Liver (tissue), 9 donors: ENCODE data around the gene TNFAIP1. TPM values are rescaled to one million over a fixed set of nuclear protein-coding genes. Genes with fewer than 3 reads are reported as not detected.

ENCODE experiments used
- DNase-seq: peaks from one replicate; pipeline ENCODE4 v3.0.0-alpha.2; 2017; ENCODE audit warnings: low spot score
- H3K27ac ChIP-seq, 2 donors: one replicate each; pipeline ENCODE4 v1.7.0; 2013; ENCODE audit warnings: inconsistent platforms in 2 of 2, low read length in 2 of 2, control low read depth in 1 of 2, low read depth in 1 of 2, mild to moderate bottlenecking in 1 of 2
- H3K27me3 ChIP-seq, 4 donors: one replicate each; pipeline versions ENCODE4 v1.6.1 to v1.7.0; 2013; ENCODE audit warnings: low read length in 3 of 4, inconsistent platforms in 1 of 4, mild to moderate bottlenecking in 1 of 4, moderate library complexity in 1 of 4; ENCODE audit not compliant: control insufficient read depth in 4 of 4, insufficient read depth in 4 of 4
- H3K36me3 ChIP-seq, 4 donors: one replicate each; pipeline versions ENCODE4 v1.6.1 to v1.7.0; 2013; ENCODE audit warnings: low read length in 3 of 4, mild to moderate bottlenecking in 3 of 4, low read depth in 1 of 4, moderate library complexity in 1 of 4; ENCODE audit not compliant: control insufficient read depth in 4 of 4, insufficient read depth in 3 of 4
- H3K4me1 ChIP-seq, 4 donors: one replicate each; pipeline versions ENCODE4 v1.6.1 to v1.7.0; 2013; ENCODE audit warnings: low read length in 3 of 4, mild to moderate bottlenecking in 3 of 4, moderate library complexity in 1 of 4; ENCODE audit not compliant: control insufficient read depth in 4 of 4, insufficient read depth in 4 of 4
- H3K4me3 ChIP-seq, 3 donors: one replicate each; pipeline versions ENCODE4 v1.6.1 to v1.7.0; 2013; ENCODE audit warnings: low read length in 3 of 3, control low read depth in 1 of 3, low read depth in 1 of 3, mild to moderate bottlenecking in 1 of 3
- H3K9ac ChIP-seq, 2 donors: one replicate each; pipeline ENCODE4 v1.7.0; 2013; ENCODE audit warnings: low read length in 2 of 2, mild to moderate bottlenecking in 2 of 2, moderate library complexity in 2 of 2, control low read depth in 1 of 2, low read depth in 1 of 2
- H3K9me3 ChIP-seq, 4 donors: one replicate each; pipeline versions ENCODE4 v1.6.1 to v1.7.0; 2013; ENCODE audit warnings: low read length in 3 of 4; ENCODE audit not compliant: control insufficient read depth in 4 of 4
- EGR1 ChIP-seq, 2 donors: IDR thresholded peaks; 2 replicates each; pipeline ENCODE4 v1.6.1; 2016 to 2018; ENCODE audit warnings: antibody characterized with exemption in 2 of 2, low read depth in 2 of 2
- FOXA1 ChIP-seq: IDR thresholded peaks from 2 replicates; pipeline ENCODE4 v1.6.1; 2016; ENCODE audit warnings: antibody characterized with exemption
- GABPA ChIP-seq, 2 donors: IDR thresholded peaks in 1 of 2; conservative IDR thresholded peaks in 1 of 2; 2 replicates each; pipeline ENCODE4 v1.6.1; 2016; ENCODE audit warnings: antibody characterized with exemption in 2 of 2, mild to moderate bottlenecking in 1 of 2, moderate library complexity in 1 of 2
- HNF4A ChIP-seq, 2 donors: conservative IDR thresholded peaks; 2 replicates each; pipeline ENCODE4 v1.6.1; 2016; ENCODE audit warnings: antibody characterized with exemption in 2 of 2, mild to moderate bottlenecking in 2 of 2
- HNF4G ChIP-seq: IDR thresholded peaks from 2 replicates; pipeline ENCODE4 v1.6.1; 2016; ENCODE audit warnings: antibody characterized with exemption
- JUND ChIP-seq, 2 donors: IDR thresholded peaks; 2 replicates each; pipeline ENCODE4 v1.6.1; 2016; ENCODE audit warnings: antibody characterized with exemption in 2 of 2
- NR2F2 ChIP-seq: IDR thresholded peaks from 2 replicates; pipeline ENCODE4 v1.6.1; 2016; ENCODE audit warnings: antibody characterized with exemption
- RAD21 ChIP-seq, 2 donors: IDR thresholded peaks; 2 replicates each; pipeline ENCODE4 v1.6.1; 2016; ENCODE audit warnings: antibody characterized with exemption in 2 of 2, mild to moderate bottlenecking in 2 of 2
- RXRA ChIP-seq, 2 donors: IDR thresholded peaks; 2 replicates each; pipeline ENCODE4 v1.6.1; 2017 to 2018; ENCODE audit warnings: antibody characterized with exemption in 2 of 2, mild to moderate bottlenecking in 1 of 2
- SP1 ChIP-seq: IDR thresholded peaks from 2 replicates; pipeline ENCODE4 v1.6.1; 2018; ENCODE audit warnings: antibody characterized with exemption, mild to moderate bottlenecking
- TAF1 ChIP-seq: conservative IDR thresholded peaks from 2 replicates; pipeline ENCODE4 v1.6.1; 2016; ENCODE audit warnings: antibody characterized with exemption, mild to moderate bottlenecking
- YY1 ChIP-seq: IDR thresholded peaks from 2 replicates; pipeline ENCODE4 v1.6.1; 2016; ENCODE audit warnings: antibody characterized with exemption, mild to moderate bottlenecking
- WGBS: extraction: QIAGEN DNeasy Blood & Tissue Kit; methylation state at CpG from one replicate; pipeline ENCODE4 v1.1.7; 2013; 5-methylcytosine and 5-hydroxymethylcytosine counted together
- polyA plus RNA-seq, 2 donors: library from polyadenylated mRNA; stranded (reverse) in 1 of 2; unstranded in 1 of 2; fragments of 200-250 nt in 1 of 2; fragments of >200 nt in 1 of 2; fragmentation: Nextera tagmentation in 1 of 2; extraction: Ambion mirVana in 1 of 2; gene quantifications; one replicate each; pipeline versions ENCODE4 v1.2.1 to v1.2.3, GENCODE V29; 2013 to 2015
- total RNA-seq, 2 donors: library from RNA; depleted of rRNA; stranded (reverse); fragments of >200 nt; gene quantifications; one replicate each; pipeline ENCODE4 v1.2.3, GENCODE V29; 2014
- TF ChIP-seq, protein P1 (sequence below): fragments of 150-350 bp; IDR thresholded peaks from 2 replicates; pipeline ENCODE4 v1.5.1; 2017; ENCODE audit warnings: improper control_type of control experiment, low read depth, low read length; ENCODE audit not compliant: missing input control
- TF ChIP-seq, protein P2 (sequence below): IDR thresholded peaks from 2 replicates; pipeline ENCODE4 v1.6.1; 2016; ENCODE audit warnings: antibody characterized with exemption
- TF ChIP-seq, protein P3 (sequence below): IDR thresholded peaks from 2 replicates; pipeline ENCODE4 v1.6.1; 2016; ENCODE audit warnings: antibody characterized with exemption, mild to moderate bottlenecking
- TF ChIP-seq, protein P4 (sequence below): IDR thresholded peaks from 2 replicates; pipeline ENCODE4 v1.6.1; 2016; ENCODE audit warnings: antibody characterized with exemption
- donor health status: healthy.
- donor health status: healthy.
- donor health status: healthy.
- donor health status: healthy.
- donor health status: healthy.

TNFAIP1 gene
- total and polyA plus RNA-seq, 4 donors: 11.7 to 31.7 (median 19.6) TPM

DNA sequence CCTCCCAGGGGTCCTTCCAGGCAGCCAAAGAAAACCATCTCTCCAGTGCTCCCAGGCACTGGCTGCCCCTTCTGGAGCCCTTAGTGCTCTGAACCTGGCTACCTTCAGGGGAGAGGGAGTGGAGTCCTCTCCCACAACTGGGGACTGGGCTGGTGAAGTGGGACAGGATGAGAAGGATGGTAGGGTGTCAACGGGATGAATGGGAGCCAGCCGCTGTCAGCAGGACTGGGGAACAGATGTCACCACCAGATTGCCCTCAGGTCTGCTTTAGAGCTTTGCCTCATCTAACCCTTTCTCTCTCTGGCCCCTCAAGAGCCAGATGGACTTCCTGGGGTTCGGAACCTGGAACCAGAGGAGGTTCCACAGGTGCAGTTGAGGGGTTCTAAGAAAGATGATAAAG, 29.9 kb downstream of the TNFAIP1 start:
- DNase-seq: no peak
- Histone ChIP-seq H3K36me3 (peaks cover 11 to 36% (median 23%) of the 10 kb centered on the region in 4 donors), H3K4me3 (no peak overlapping the region), H3K4me1 (peaks cover 0 to 30% (median 24%) of the 10 kb centered on the region in 4 donors), H3K27ac (peak overlapping the region in 1 of 2 donors; percentile 16), H3K27me3 (no peaks in the 10 kb centered on the region), H3K9me3 (no peaks in the 10 kb centered on the region), H3K9ac (no peak overlapping the region)
- WGBS: 45% methylated on average over 3 of the region's 3 CpGs
- TF ChIP-seq, protein P1, sequence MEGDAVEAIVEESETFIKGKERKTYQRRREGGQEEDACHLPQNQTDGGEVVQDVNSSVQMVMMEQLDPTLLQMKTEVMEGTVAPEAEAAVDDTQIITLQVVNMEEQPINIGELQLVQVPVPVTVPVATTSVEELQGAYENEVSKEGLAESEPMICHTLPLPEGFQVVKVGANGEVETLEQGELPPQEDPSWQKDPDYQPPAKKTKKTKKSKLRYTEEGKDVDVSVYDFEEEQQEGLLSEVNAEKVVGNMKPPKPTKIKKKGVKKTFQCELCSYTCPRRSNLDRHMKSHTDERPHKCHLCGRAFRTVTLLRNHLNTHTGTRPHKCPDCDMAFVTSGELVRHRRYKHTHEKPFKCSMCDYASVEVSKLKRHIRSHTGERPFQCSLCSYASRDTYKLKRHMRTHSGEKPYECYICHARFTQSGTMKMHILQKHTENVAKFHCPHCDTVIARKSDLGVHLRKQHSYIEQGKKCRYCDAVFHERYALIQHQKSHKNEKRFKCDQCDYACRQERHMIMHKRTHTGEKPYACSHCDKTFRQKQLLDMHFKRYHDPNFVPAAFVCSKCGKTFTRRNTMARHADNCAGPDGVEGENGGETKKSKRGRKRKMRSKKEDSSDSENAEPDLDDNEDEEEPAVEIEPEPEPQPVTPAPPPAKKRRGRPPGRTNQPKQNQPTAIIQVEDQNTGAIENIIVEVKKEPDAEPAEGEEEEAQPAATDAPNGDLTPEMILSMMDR: no peak
- no peak for TF ChIP-seq FOXA1
- no peak for TF ChIP-seq GABPA (IDR thresholded peaks at IDR 0.05 in 1 of 2, conservative IDR thresholded peaks at IDR 0.05 in 1 of 2)
- TF ChIP-seq SP1: no peak
- TF ChIP-seq, protein P2, sequence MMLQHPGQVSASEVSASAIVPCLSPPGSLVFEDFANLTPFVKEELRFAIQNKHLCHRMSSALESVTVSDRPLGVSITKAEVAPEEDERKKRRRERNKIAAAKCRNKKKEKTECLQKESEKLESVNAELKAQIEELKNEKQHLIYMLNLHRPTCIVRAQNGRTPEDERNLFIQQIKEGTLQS: no peak
- TF ChIP-seq YY1: no peak
- TF ChIP-seq RAD21 (IDR thresholded peaks at IDR 0.05): no peak
- no peak for TF ChIP-seq HNF4G
- TF ChIP-seq TAF1: no peak
- TF ChIP-seq, protein P3, sequence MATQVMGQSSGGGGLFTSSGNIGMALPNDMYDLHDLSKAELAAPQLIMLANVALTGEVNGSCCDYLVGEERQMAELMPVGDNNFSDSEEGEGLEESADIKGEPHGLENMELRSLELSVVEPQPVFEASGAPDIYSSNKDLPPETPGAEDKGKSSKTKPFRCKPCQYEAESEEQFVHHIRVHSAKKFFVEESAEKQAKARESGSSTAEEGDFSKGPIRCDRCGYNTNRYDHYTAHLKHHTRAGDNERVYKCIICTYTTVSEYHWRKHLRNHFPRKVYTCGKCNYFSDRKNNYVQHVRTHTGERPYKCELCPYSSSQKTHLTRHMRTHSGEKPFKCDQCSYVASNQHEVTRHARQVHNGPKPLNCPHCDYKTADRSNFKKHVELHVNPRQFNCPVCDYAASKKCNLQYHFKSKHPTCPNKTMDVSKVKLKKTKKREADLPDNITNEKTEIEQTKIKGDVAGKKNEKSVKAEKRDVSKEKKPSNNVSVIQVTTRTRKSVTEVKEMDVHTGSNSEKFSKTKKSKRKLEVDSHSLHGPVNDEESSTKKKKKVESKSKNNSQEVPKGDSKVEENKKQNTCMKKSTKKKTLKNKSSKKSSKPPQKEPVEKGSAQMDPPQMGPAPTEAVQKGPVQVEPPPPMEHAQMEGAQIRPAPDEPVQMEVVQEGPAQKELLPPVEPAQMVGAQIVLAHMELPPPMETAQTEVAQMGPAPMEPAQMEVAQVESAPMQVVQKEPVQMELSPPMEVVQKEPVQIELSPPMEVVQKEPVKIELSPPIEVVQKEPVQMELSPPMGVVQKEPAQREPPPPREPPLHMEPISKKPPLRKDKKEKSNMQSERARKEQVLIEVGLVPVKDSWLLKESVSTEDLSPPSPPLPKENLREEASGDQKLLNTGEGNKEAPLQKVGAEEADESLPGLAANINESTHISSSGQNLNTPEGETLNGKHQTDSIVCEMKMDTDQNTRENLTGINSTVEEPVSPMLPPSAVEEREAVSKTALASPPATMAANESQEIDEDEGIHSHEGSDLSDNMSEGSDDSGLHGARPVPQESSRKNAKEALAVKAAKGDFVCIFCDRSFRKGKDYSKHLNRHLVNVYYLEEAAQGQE: no peak
- TF ChIP-seq, protein P4, sequence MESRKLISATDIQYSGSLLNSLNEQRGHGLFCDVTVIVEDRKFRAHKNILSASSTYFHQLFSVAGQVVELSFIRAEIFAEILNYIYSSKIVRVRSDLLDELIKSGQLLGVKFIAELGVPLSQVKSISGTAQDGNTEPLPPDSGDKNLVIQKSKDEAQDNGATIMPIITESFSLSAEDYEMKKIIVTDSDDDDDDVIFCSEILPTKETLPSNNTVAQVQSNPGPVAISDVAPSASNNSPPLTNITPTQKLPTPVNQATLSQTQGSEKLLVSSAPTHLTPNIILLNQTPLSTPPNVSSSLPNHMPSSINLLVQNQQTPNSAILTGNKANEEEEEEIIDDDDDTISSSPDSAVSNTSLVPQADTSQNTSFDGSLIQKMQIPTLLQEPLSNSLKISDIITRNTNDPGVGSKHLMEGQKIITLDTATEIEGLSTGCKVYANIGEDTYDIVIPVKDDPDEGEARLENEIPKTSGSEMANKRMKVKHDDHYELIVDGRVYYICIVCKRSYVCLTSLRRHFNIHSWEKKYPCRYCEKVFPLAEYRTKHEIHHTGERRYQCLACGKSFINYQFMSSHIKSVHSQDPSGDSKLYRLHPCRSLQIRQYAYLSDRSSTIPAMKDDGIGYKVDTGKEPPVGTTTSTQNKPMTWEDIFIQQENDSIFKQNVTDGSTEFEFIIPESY: no peak
- no peak for TF ChIP-seq NR2F2
- TF ChIP-seq EGR1 (IDR thresholded peaks at IDR 0.05; ENCODE audit: low read depth in 2 of 2): no peak
- no peak for TF ChIP-seq JUND (IDR thresholded peaks at IDR 0.05)
- no peak for TF ChIP-seq HNF4A (conservative IDR thresholded peaks at IDR 0.05)
- TF ChIP-seq RXRA (IDR thresholded peaks at IDR 0.05): no peak

DNA sequence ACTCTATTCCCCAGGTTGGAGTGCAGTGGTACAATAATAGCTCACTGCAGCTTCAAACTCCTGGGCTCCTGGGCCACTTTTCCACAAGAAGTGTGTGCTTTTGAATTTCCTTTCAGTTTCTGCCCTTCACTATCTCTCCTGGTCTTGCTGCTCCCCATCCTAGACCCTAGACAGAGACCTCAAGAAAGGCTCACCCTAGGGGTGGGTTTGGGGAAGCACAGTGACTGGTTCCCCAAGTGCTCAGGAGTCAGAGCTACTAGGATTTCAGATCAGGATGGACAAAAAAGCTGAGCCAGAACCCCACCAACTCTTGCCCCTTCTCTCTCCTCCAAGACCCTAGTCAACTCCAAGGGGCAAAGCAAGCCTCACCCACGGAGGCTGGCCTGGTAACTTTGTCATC, 31.0 kb downstream of the TNFAIP1 start:
- H3K27me3 ChIP-seq: no peaks in the 10 kb centered on the region
- peak overlapping the region; percentile 75 to 77 for H3K27ac ChIP-seq
- no peak for DNase-seq
- TF ChIP-seq, protein P2: no peak
- TF ChIP-seq, protein P1: peak; percentile 10
- WGBS: 58% methylated on average over 1 of the region's 1 CpG
- H3K9me3 ChIP-seq: no peaks in the 10 kb centered on the region
- H3K4me1 ChIP-seq: peaks cover 2 to 41% (median 33%) of the 10 kb centered on the region in 4 donors
- peak overlapping the region in 1 of 3 donors; percentile 72 for H3K4me3 ChIP-seq
- H3K9ac ChIP-seq: no peak overlapping the region
- peaks cover 5 to 25% (median 12%) of the 10 kb centered on the region in 4 donors for H3K36me3 ChIP-seq
